K562 (cell line): ENCODE measurements around the gene ANKRD10. TPM values are rescaled to one million over a fixed set of nuclear protein-coding genes. Genes with fewer than 3 reads are reported as not detected.

Source experiments
- ATF3 ChIP-seq, 2 experiments: fragments of 450-650 bp in 1 of 2; sonication (generic) in 1 of 2; formaldehyde crosslinking in 1 of 2; IDR thresholded peaks in 1 of 2; conservative IDR thresholded peaks in 1 of 2; 2 replicates each; pipeline versions ENCODE4 v1.6.1 to v1.8.1; 2016 to 2023; ENCODE audit warnings: mild to moderate bottlenecking in 2 of 2, moderate library complexity in 2 of 2, inconsistent platforms in 1 of 2, missing genetic modification reagents in 1 of 2
- DMBX1 ChIP-seq: fragments of 250-450 bp; sonication (Bioruptor Pico); IDR thresholded peaks from 2 replicates; pipeline ENCODE4 v1.8.0; 2022; ENCODE audit warnings: inconsistent platforms, mild to moderate bottlenecking, moderate library complexity, borderline replicate concordance
- GABPB1 ChIP-seq: sonication (generic); formaldehyde crosslinking; IDR thresholded peaks from 2 replicates; pipeline ENCODE4 v1.8.0; 2022; ENCODE audit warnings: mild to moderate bottlenecking, missing genetic modification reagents
- GATAD2B ChIP-seq: fragments of 450-650 bp; IDR thresholded peaks from 2 replicates; pipeline ENCODE4 v1.6.1; 2017; ENCODE audit warnings: mild to moderate bottlenecking, borderline replicate concordance
- L3MBTL2 ChIP-seq: fragments of 450-650 bp; IDR thresholded peaks from 2 replicates; pipeline ENCODE4 v1.6.1; 2016; ENCODE audit warnings: mild to moderate bottlenecking, moderate library complexity
- MAX ChIP-seq: sonication (generic); formaldehyde crosslinking; IDR thresholded peaks from 2 replicates; pipeline ENCODE4 v1.9.0; 2022; ENCODE audit warnings: mild to moderate bottlenecking, missing genetic modification reagents
- PREB ChIP-seq: sonication (generic); formaldehyde crosslinking; IDR thresholded peaks from 2 replicates; pipeline ENCODE4 v1.8.1; 2023; ENCODE audit warnings: mild to moderate bottlenecking, missing genetic modification reagents
- SMAD3 ChIP-seq: fragments of 450-650 bp; formaldehyde crosslinking; conservative IDR thresholded peaks from 2 replicates; pipeline ENCODE4 v1.4.0; 2020; ENCODE audit warnings: mild to moderate bottlenecking
- XRCC5 ChIP-seq: fragments of 200-400 bp; formaldehyde crosslinking; IDR thresholded peaks from 2 replicates; pipeline ENCODE4 v1.6.1; 2017; ENCODE audit warnings: low read depth, mild to moderate bottlenecking, low read length
- ZNF212 ChIP-seq: fragments of 450-650 bp; formaldehyde crosslinking; IDR thresholded peaks from 2 replicates; pipeline ENCODE4 v1.4.0; 2020; ENCODE audit warnings: mild to moderate bottlenecking
- ZNF592 ChIP-seq: fragments of 450-650 bp; IDR thresholded peaks from 2 replicates; pipeline ENCODE4 v1.6.1; 2017; ENCODE audit warnings: antibody characterized with exemption, mild to moderate bottlenecking
- polyA plus RNA-seq, 8 experiments: library from polyadenylated mRNA; depleted of rRNA in 4 of 8; stranded (reverse) in 5 of 8; unstranded in 3 of 8; fragments of >200 nt; fragmentation: Nextera tagmentation in 2 of 8; fragmentation: Illumina TruSeq in 1 of 8; extraction: Ambion mirVana in 2 of 8; extraction: Trizol in 1 of 8; gene quantifications; 2 replicates each; pipeline versions ENCODE4 v1.2.1 to v1.2.3, GENCODE V29; 2011 to 2014; ENCODE audit warnings: inconsistent platforms in 1 of 8, missing spikeins in 1 of 8
- total RNA-seq, 7 experiments: library from RNA; depleted of rRNA in 6 of 7; stranded (reverse); fragments of >200 nt in 6 of 7; fragmentation: Illumina TruSeq in 2 of 7; extraction: Trizol in 2 of 7; gene quantifications; 2 replicates each; pipeline versions ENCODE4 v1.2.1 to v1.2.3, GENCODE V29; 2011 to 2021; ENCODE audit warnings: low replicate concordance in 1 of 7

ANKRD10 gene
- total and polyA plus RNA-seq, 9 of the 15 experiments (the other 6 are each of a cell fraction or from before 2014, with no cell fraction given), result 21.7 to 183 (median 45.0) TPM

- peak; percentile 15; the same call in 1 of the 2 replicates for TF ChIP-seq ZNF592
- TF ChIP-seq L3MBTL2, result peak; percentile 67
- TF ChIP-seq ZNF212, result no peak
- 0 out of 2 replicates have a peak, but pooled peaks have one; percentile 7 for TF ChIP-seq XRCC5
- TF ChIP-seq GATAD2B, result no peak
- peak; percentile 52; the same call in 1 of the 2 replicates for TF ChIP-seq GABPB1 (CRISPR knock-in tag)
- 0 out of 2 replicates have a peak, but pooled peaks have one; percentile 47 for TF ChIP-seq DMBX1 (CRISPR knock-in tag)
- peak; percentile 14; the same call in 1 of the 2 replicates for TF ChIP-seq ATF3 (IDR thresholded peaks at IDR 0.05)
- no peak for TF ChIP-seq ATF3 (CRISPR knock-in tag; conservative IDR thresholded peaks at IDR 0.05)
- TF ChIP-seq MAX, result peak; percentile 54; the same call in 1 of the 2 replicates
- no peak for TF ChIP-seq SMAD3
- TF ChIP-seq PREB (CRISPR knock-in tag), result no peak
- TF ChIP-seq, all 486 proteins: peak for 41
Measured at GRCh38 chr13:110869231-110869804, 45.6 kb downstream of the ANKRD10 start (continued).
